Panc1 (cell line): ENCODE data around the gene HPCAL4. TPM values are rescaled to one million over a fixed set of nuclear protein-coding genes. Genes with fewer than 3 reads are reported as not detected.
A peak's percentile ranks its signal among the peaks of the same experiment; 100 is the strongest.

ENCODE experiments used
- ATAC-seq: fragments of 200-7000 bp; cut with Tn5 transposase; 2 replicates; pipeline ENCODE4 v1.9.1; 2020; ENCODE audit warnings: mild to moderate bottlenecking, moderate library complexity
- BruUV-seq: library from RNA; stranded (reverse); fragments of 400-500 nt; replicated peaks from 2 replicates; lab custom pipeline; 2021; lab: Mats Ljungman, UMichigan
- CTCF ChIA-PET: fragments of 300-600 bp; sonication (Branson Sonifier 250); formaldehyde crosslinking; loops from one replicate; lab custom pipeline; 2022; ENCODE audit warnings: antibody characterized with exemption; lab: Charles Lee
- POLR2A ChIA-PET: fragments of 300-600 bp; sonication (Branson Sonifier 250); formaldehyde crosslinking; loops from one replicate; lab custom pipeline; 2022; ENCODE audit warnings: antibody characterized with exemption; lab: Charles Lee
- DNase-seq: peaks from one replicate; pipeline ENCODE4 v3.0.0-alpha.2; 2010; ENCODE audit warnings: low read depth, low spot score
- H3K27ac ChIP-seq: 2 replicates; pipeline ENCODE4 v1.5.1; 2011; ENCODE audit warnings: mild to moderate bottlenecking, low read length, inconsistent platforms
- H3K27me3 ChIP-seq: fragments of 200-500 bp; sonication (Bioruptor generic); 2 replicates; pipeline ENCODE4 v1.6.0; 2014; ENCODE audit warnings: low read length, inconsistent platforms; ENCODE audit not compliant: control insufficient read depth, insufficient read depth
- H3K36me3 ChIP-seq: fragments of 200-500 bp; sonication (Bioruptor generic); 2 replicates; pipeline ENCODE4 v1.5.1; 2014; ENCODE audit warnings: inconsistent platforms, mild to moderate bottlenecking, low read length, moderate library complexity; ENCODE audit not compliant: control insufficient read depth, insufficient read depth
- H3K4me1 ChIP-seq: 2 replicates; pipeline ENCODE4 v1.5.1; 2011; ENCODE audit warnings: inconsistent platforms, mild to moderate bottlenecking, low read length, moderate library complexity; ENCODE audit not compliant: control insufficient read depth, insufficient read depth
- H3K4me3 ChIP-seq, 2 experiments: 2 replicates each; pipeline ENCODE4 v1.5.1; 2011 to 2012; ENCODE audit warnings: low read depth in 2 of 2, low read length in 2 of 2, mild to moderate bottlenecking in 2 of 2, inconsistent platforms in 1 of 2, moderate library complexity in 1 of 2
- H3K9me3 ChIP-seq: fragments of 200-500 bp; sonication (Bioruptor generic); 2 replicates; pipeline ENCODE4 v1.5.1; 2014; ENCODE audit warnings: low read depth, mild to moderate bottlenecking, inconsistent platforms, low read length, moderate library complexity; ENCODE audit not compliant: control insufficient read depth, insufficient read depth
- CTCF ChIP-seq: fragments of 450-650 bp; IDR thresholded peaks from 2 replicates; pipeline ENCODE4 v1.5.1; 2017; ENCODE audit warnings: mild to moderate bottlenecking
- POLR2AphosphoS5 ChIP-seq: IDR thresholded peaks from 2 replicates; pipeline ENCODE4 v1.6.1; 2012; ENCODE audit warnings: mild to moderate bottlenecking, low read depth, low read length, moderate library complexity
- SIN3A ChIP-seq: IDR thresholded peaks from 2 replicates; pipeline ENCODE4 v1.6.1; 2012; ENCODE audit warnings: low read depth, mild to moderate bottlenecking, low read length, moderate library complexity, borderline replicate concordance; ENCODE audit not compliant: insufficient read depth
- TCF7L2 ChIP-seq: IDR thresholded peaks from 2 replicates; pipeline ENCODE4 v1.6.1; 2011; ENCODE audit warnings: mild to moderate bottlenecking, low read depth, low read length, inconsistent platforms
- in situ Hi-C: cut with HindIII; loops from 2 replicates; pipeline ENCODE4 v1.10.0; 2016; ENCODE audit warnings: low sequenced_read_pairs, low pct_unique_long_range_greater_than_20kb
- intact Hi-C: fragments of 100-400 bp; cut with micrococcal nuclease; formaldehyde crosslinking; loops from one replicate; pipeline ENCODE4 v1.10.0; 2022; ENCODE audit not compliant: unreplicated experiment
- total RNA-seq: library from RNA; stranded (reverse); gene quantifications from one replicate; pipeline ENCODE4 v1.2.1, GENCODE V29; 2021; ENCODE audit not compliant: unreplicated experiment
- TF ChIP-seq, protein P1 (sequence below), 2 experiments: IDR thresholded peaks; 2 replicates each; pipeline ENCODE4 v1.6.1; 2011 to 2012; ENCODE audit warnings: low read depth in 2 of 2, control low read depth in 1 of 2, low read length in 1 of 2, mild to moderate bottlenecking in 1 of 2, moderate library complexity in 1 of 2; ENCODE audit not compliant: insufficient read depth in 1 of 2

HPCAL4 gene
- total RNA-seq, 1 experiment from 2014 or later = 0.21 TPM

- TF ChIP-seq CTCF (no peak), TCF7L2 (no peak)
- TF ChIP-seq, protein P1, sequence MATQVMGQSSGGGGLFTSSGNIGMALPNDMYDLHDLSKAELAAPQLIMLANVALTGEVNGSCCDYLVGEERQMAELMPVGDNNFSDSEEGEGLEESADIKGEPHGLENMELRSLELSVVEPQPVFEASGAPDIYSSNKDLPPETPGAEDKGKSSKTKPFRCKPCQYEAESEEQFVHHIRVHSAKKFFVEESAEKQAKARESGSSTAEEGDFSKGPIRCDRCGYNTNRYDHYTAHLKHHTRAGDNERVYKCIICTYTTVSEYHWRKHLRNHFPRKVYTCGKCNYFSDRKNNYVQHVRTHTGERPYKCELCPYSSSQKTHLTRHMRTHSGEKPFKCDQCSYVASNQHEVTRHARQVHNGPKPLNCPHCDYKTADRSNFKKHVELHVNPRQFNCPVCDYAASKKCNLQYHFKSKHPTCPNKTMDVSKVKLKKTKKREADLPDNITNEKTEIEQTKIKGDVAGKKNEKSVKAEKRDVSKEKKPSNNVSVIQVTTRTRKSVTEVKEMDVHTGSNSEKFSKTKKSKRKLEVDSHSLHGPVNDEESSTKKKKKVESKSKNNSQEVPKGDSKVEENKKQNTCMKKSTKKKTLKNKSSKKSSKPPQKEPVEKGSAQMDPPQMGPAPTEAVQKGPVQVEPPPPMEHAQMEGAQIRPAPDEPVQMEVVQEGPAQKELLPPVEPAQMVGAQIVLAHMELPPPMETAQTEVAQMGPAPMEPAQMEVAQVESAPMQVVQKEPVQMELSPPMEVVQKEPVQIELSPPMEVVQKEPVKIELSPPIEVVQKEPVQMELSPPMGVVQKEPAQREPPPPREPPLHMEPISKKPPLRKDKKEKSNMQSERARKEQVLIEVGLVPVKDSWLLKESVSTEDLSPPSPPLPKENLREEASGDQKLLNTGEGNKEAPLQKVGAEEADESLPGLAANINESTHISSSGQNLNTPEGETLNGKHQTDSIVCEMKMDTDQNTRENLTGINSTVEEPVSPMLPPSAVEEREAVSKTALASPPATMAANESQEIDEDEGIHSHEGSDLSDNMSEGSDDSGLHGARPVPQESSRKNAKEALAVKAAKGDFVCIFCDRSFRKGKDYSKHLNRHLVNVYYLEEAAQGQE (IDR thresholded peaks at IDR 0.05; ENCODE audit: insufficient read depth in 1 of 2, low read depth in 2 of 2, low read length in 1 of 2) = no peak
- ATAC-seq = no peak
- in situ Hi-C loops = no loop called here
- intact Hi-C loops = no loop called here
- H3K36me3 ChIP-seq = no peaks in the 10 kb centered on the region
- H3K9me3 ChIP-seq = no peaks in the 10 kb centered on the region
- POLR2A ChIA-PET = no interaction called here
- H3K27ac ChIP-seq = no peak overlapping the region
- no TSS peak for BruUV-seq
- H3K4me3 ChIP-seq = no peak overlapping the region
- no peak for DNase-seq
- CTCF ChIA-PET = interaction anchor here (0.8 kb wide), 1 partner anchor 302 kb away, joined by 5 read pairs; no protein-coding TSS in a partner anchor
- peaks cover 8% of the 10 kb centered on the region for H3K27me3 ChIP-seq
- H3K4me1 ChIP-seq = no peaks in the 10 kb centered on the region
Measured at GRCh38 chr1:39726600-39726999, 35.4 kb upstream of the HPCAL4 start.

- ATAC-seq = peak; percentile 63; the same call in 1 of the 2 replicates
- Histone ChIP-seq H3K4me3 (no peak overlapping the region), H3K27ac (no peak overlapping the region), H3K27me3 (peaks cover 9% of the 10 kb centered on the region), H3K36me3 (no peaks in the 10 kb centered on the region), H3K9me3 (no peaks in the 10 kb centered on the region), H3K4me1 (no peaks in the 10 kb centered on the region)
- peak; percentile 66 for DNase-seq
- intact Hi-C loops (loop anchor here (5.0 kb wide), 1 partner anchor 125 kb away; no protein-coding TSS in a partner anchor), in situ Hi-C loops (no loop called here)
- ChIA-PET CTCF (no interaction called here), POLR2A (interaction anchor here (0.6 to 1.0 kb wide), 2 partner anchors 35 to 147 kb away, joined by 3 read pairs; no protein-coding TSS in a partner anchor)
- no TSS peak for BruUV-seq
- TF ChIP-seq CTCF (no peak), SIN3A (no peak), TCF7L2 (no peak), POLR2AphosphoS5 (no peak)
- TF ChIP-seq, protein P1 (IDR thresholded peaks at IDR 0.05; ENCODE audit: insufficient read depth in 1 of 2, low read depth in 2 of 2, low read length in 1 of 2) = no peak
Measured at GRCh38 chr1:39722495-39722894, 31.3 kb upstream of the HPCAL4 start.
